Left lobe of liver (tissue), 2 donors: ENCODE measurements around the gene CCDC192. TPM values are rescaled to one million over a fixed set of nuclear protein-coding genes. Genes with fewer than 3 reads are reported as not detected.
"Not testable (repeated sequence)": the region's sequence is repeated elsewhere in the genome, so short reads cannot be mapped to it uniquely, and the experiment has no call there.

ENCODE experiments used
- ATAC-seq: fragments of 200-7000 bp; cut with Tn5 transposase; one replicate; pipeline ENCODE4 v1.9.1; 2020; ENCODE audit warnings: mild to moderate bottlenecking, moderate library complexity
- DNase-seq: peaks from one replicate; pipeline ENCODE4 v3.0.0-alpha.2; 2020; ENCODE audit warnings: low spot score
- total RNA-seq: library from RNA; stranded (reverse); gene quantifications from one replicate; pipeline ENCODE4 v1.2.1, GENCODE V29; 2021
- donor health status: DM: no; HTN: no; CAD: no; lungs with moderate emphysema.
- donor health status: DM: no; HTN: yes; CAD: no.

CCDC192 gene
- total RNA-seq: not detected

- ATAC-seq (no peak), DNase-seq (no peak)
Observed at GRCh38 chr5:127702926-127703561, at the start of gene CCDC192. Gene CCDC192 (plus strand): TSS chr5:127703391. CDS start chr5:127703446, 55 bp downstream.

DNA sequence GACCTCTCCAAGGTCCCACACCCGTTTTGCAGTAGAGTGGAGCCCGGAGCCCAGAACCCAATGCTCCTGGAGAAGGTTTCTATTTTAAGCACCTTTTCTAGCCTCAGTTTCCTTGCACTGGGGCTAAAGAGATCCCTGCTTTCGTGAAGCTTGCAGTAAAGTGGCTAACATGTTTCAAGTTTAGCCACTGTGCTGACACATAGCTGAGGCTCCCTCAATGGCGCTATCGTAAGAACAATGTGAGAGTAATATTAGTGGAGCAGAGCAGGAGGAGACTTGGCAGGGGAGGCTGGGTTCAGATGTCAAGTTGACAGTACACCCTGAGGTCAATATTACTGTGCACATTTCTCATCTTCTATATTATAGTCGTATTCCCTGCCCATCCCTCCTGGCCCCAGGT is 46.4 kb upstream of the CCDC192 start:
- no peak for DNase-seq
- ATAC-seq: no peak

- no peak for DNase-seq
Observed at GRCh38 chr5:127660047-127660733, 43.0 kb upstream of the CCDC192 start.

GRCh38 chr5:127664093-127664492 is 39.1 kb upstream of the CCDC192 start:
- ATAC-seq: no peak
- no peak for DNase-seq

More at GRCh38 chr5:127660047-127660733, 43.0 kb upstream of the CCDC192 start:
- no peak for ATAC-seq

GRCh38 chr5:127665641-127666040 is 37.5 kb upstream of the CCDC192 start:
- ATAC-seq (no peak), DNase-seq (no peak)

- DNase-seq: no peak
- no peak for ATAC-seq
Observed at GRCh38 chr5:127666043-127666716, 37.0 kb upstream of the CCDC192 start.

- DNase-seq: no peak
- ATAC-seq: no peak
Observed at GRCh38 chr5:127667926-127668325, 35.3 kb upstream of the CCDC192 start.

DNA sequence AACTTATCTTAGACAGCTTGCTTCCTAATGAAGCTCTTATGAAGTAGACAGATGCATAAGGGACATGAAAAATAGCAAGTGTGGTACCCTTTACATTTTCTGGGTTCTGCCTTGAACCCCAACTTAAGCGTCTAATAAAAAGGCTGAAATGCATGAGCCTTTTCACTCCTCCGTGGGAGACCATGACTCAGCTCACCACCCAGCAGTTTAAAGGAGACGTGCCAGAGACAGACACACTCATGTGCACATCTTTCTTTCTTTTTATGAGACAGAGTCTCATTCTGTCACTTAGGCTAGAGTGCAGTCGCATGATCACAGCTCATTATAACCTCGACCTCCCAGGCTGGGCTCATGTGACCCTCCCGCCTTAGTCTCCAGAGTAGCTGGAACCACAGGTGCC is 32.0 kb upstream of the CCDC192 start:
- no peak for ATAC-seq
- DNase-seq: no peak

DNA sequence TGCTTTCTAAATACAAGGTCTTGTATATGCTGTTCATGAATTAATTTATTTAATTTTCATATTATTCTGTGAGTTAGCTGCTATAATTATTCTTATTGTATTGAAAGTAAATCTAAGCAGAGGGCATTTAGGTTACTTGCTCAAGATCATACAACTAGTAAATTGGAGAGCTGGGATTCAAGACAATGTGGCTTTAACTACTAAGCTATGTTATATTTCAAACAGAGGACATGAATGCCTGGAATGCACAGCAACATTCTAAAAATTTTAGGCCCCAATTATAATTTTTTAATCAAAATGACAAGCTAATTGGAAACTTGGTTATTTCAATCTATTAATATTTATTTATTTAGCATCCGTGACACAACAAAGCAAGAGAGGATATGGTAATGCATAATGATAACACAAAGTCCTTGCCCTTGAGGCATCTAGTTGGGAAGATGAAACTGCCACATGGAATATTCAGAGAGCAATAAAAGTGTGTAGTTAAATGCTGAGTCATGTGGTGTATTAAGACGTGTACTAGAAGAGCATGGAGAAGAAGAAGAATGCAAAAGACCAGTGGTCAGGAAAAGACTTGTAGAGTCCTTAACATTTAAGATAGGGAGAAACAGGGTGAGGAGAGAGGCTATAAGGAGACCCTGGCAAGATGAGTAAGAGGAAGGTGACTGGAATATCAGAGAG is 29.9 kb upstream of the CCDC192 start:
- DNase-seq (no peak), ATAC-seq (no peak)

DNA sequence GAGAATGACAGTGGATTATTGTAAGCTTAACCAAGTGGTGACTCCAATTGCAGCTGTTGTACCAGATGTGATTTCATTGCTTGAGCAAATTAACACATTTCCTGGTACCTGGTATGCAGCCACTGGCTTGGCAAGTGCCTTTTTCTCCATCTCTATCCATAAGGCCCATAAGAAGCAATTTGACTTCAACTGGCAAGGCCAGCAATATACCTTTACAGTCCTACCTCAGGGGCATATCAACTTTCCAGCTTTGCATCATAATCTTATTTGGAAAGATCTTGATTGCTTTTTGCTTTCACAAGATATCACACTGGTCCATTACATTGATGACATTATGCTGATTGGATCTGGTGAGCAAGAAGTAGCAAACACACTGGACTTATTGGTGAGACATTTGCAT is 26.2 kb upstream of the CCDC192 start:
- ATAC-seq, DNase-seq: not testable (repeated sequence)

DNA sequence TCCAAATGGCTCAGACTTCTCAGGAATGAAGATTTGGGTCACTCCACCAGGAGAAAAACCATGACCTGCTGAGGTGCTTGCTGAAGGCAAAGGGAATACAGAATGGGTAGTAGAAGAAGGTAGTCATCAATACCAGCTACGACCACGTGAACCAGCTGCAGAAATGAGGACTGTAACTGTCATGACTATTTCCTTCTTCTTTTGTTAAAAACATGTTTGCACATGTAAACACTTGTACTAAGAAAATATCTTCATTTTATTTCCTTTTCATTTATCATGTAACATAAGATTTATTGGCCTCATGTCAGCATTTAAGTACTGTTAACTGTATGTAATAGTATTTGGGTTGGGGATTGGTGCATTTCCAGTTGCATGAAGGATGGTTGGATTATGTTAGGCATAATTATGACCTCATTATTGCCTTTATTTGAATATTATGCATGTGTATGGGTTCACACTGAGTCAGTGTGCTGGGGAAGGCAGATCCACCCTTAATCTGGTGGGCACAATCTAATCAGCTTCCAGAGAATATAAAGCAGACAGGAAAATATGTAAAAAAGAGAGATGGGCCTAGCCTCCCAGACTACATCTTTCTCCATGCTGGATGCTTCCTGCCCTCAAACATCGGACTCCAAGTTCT is 23.4 kb upstream of the CCDC192 start:
- not testable (repeated sequence) for ATAC-seq, DNase-seq

GRCh38 chr5:127680595-127680994 is 22.6 kb upstream of the CCDC192 start:
- ATAC-seq: no peak

GRCh38 chr5:127683008-127683407 is 20.2 kb upstream of the CCDC192 start:
- DNase-seq: no peak

More at GRCh38 chr5:127680595-127680994, 22.6 kb upstream of the CCDC192 start:
- DNase-seq: no peak

DNA sequence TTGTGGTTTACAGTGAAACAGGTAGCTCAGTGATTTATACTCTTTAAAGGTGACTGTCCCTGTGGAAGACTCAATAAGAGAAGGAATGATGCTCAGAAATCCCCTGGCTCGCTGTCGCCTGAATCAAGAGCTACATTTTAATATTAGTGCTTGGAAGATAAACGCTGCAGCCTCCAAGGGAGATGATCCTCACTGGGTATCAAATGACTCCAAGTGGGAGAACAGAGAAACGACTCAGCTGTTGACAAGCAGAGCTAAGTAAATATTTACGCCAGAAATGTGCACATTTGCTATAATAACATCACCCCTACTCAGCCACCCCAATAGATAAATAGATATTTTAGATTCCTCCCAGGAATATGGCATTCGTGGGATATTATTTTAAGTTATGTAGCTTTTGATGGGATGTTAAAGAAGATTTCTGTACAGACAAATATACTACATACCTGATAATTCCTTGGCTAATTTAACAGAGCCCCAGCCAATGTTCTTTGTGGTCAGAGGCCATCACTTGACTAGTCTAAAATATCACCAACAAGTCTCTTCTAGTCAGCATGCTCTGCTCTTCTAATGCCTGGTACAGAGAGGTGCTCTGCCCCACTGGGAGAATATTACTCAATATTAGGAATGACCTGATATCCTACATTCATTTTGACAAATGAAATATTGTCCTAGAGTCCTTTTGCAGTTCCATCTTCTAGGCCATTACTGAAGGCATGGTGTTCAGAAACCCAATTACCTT is 18.3 kb upstream of the CCDC192 start:
- DNase-seq: no peak
- no peak for ATAC-seq

More at GRCh38 chr5:127683008-127683407, 20.2 kb upstream of the CCDC192 start:
- ATAC-seq: no peak

- ATAC-seq (no peak), DNase-seq (no peak)
Observed at GRCh38 chr5:127685662-127686061, 17.5 kb upstream of the CCDC192 start.

DNA sequence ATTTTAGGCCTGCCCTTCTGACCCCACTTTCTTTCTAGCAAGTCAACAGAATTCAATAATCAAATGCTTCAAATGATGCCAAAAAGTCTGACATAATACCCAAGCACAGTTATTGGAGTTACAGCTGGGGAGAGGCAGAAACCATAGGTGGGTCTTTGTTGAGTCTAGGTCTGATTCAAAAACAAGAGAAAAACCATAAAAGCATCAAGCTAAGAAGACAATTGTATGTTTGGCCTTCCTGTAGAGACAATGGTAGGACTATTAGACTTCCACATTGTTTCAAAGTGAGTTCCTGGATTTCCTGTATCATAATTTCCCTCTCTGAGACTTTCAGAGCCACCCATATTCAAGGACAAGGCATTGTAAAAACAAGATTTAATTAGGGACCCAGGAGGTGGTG is 16.8 kb upstream of the CCDC192 start:
- DNase-seq: no peak
- no peak for ATAC-seq

DNA sequence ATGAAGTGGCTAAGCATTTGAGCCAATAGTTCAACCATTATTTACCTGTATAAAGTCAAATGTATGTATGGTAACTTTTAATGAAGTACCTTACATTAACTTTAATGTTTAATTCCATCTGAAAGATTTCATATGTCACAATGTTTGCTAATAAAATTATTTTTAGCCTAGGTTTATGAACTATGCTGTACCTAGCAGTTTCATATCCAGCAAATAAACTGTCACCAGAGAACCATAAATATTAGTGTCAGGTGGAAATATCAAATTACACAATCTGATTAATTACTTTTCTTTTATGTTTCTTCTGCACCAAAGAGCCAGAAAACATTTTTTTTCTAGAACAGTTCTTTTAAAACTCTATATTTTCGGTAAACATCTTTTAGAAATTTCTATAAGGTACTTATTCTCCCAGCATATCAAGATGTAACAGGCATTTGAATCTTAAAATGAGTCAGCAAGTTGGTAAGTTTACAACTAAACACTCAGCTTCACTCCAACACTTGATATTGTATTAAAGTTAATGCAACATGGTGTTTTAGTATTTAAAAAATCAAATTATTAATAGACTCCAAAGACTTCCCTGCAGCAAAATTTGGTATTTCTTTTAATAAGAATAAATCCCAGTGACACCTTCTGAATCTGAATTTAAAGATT is 8.5 kb upstream of the CCDC192 start:
- DNase-seq (no peak), ATAC-seq (no peak)

- no peak for DNase-seq
- no peak for ATAC-seq
Observed at GRCh38 chr5:127695346-127695745, 7.8 kb upstream of the CCDC192 start.

DNA sequence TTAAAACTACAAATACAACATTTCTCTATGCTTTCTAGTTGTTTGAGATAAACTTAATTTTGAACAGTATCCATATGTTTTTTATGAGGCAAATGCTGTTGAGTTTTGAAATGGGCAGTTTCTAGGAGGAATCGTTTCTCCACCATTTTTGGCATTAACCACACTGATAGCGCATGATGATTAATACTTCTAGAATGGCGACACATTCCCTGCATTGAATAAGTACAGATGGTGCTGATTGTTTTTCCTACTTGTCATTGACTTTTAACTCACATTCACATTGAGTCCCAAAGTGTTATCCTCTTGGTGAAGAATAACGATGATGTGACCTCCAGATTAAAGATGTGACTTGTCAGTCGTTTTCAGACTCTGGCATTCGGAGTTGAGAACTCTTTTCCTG is 6.5 kb upstream of the CCDC192 start:
- no peak for DNase-seq
- no peak for ATAC-seq
